AG04449 (cell line): ENCODE measurements around the gene TUBA4A.

Experiments
- CTCF ChIA-PET: fragments of 350-600 bp; formaldehyde crosslinking; extraction: SDS; loops from one replicate; lab custom pipeline; 2021; ENCODE audit warnings: antibody characterized with exemption; lab: Yijun Ruan, JAX
- POLR2A ChIA-PET: fragments of 400-600, 350-600 bp; formaldehyde crosslinking; extraction: SDS; loops from one replicate; lab custom pipeline; 2020; ENCODE audit warnings: antibody characterized with exemption, inconsistent platforms; lab: Yijun Ruan, JAX
- DNase-seq: peaks from one replicate; pipeline ENCODE4 v3.0.0-alpha.2; 2010; ENCODE audit warnings: low read depth, low spot score
- H3K4me3 ChIP-seq: 2 replicates; pipeline ENCODE4 v1.5.1; 2011; ENCODE audit warnings: low read depth, mild to moderate bottlenecking, control low read depth, low read length
- CTCF ChIP-seq: IDR thresholded peaks from one replicate; pipeline ENCODE4 v1.5.1; 2011; ENCODE audit warnings: mild to moderate bottlenecking, moderate library complexity, low read length, control low read depth, inconsistent platforms; ENCODE audit not compliant: insufficient read depth; ENCODE audit errors: missing control alignments

TUBA4A gene

DNA sequence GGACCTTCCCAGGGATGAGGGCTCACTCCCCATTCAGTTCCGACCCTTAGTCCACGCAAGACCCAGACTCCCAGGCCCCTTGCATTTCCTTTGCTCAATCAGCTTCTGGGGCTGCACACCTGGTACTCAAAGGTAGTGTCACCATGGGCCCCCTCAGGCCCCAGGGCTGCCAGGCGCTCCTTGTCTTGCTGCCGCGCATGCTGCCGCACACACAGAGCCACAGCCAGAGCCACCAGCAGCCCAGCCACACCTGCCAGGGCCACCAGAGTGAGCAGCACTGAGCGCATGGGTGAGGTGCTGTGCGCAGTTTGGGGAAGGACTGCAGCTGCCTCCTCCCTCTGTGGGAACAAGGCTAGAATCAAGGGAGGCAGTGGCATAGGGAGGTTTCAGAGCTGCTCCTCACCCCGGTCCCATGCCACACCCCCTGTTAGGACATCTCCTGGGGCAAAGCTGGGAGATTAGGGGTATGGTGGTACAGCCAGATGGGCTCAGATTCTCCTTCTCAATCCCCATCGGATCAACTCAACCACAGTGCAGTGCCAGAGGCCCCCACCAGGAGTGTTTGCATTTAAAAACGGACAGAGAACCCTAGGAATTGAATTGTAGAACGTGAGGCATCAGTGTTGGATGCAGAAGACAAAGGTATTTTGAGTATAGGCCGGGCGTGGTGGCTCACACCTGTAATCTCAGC lies 44.2 kb upstream of the TUBA4A start:
- ChIA-PET CTCF (interaction anchor here (0.8 to 22.1 kb wide), 18 partner anchors 6 to 267 kb away, joined by 3 to 691 read pairs (median 6); partner anchors contain the start of genes ANKZF1, ATG9A, CNPPD1 and DNAJB2), POLR2A (no interaction called here)
- no peak for DNase-seq
- TF ChIP-seq CTCF = peak; percentile 17
- H3K4me3 ChIP-seq = no peak overlapping the region

DNA sequence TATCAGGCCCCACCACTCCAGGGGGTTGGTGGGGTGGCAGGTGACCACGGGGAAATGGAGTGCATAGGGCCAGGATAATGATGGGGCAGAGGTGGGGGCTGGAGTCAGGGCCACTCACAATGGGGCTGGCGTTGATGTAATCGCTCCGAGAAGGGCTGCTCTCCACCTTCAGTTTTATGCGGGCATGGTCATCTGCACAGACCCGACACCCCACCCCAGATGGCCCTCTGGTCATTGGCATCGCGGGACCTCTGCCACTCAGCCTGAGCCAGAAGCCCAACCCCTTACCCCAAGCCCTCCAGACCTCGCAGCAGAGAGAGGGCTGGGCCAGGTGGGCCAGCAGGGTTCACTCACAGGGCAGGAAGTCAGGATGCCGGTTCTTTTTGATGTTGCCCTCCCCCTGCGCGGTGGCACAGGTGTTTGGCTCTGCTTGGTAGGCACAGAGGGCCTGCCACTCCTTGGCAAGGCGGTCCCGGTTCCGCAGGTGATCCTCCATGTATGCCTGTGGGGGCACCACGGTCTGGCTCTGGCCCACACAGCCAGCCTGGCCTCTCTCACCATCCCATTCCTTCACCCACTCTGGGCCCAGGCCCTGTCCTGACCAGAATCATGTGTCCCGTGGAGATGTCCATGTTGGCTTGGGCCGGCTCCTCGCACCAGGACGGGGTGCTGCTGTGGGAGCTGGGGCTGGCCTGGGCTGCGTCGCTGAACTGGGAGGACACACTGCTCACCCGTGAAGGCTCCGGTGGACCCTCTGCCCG lies 43.1 kb upstream of the TUBA4A start:
- no peak for DNase-seq
- H3K4me3 ChIP-seq = no peak overlapping the region
- ChIA-PET CTCF (interaction anchor here (1.4 to 22.1 kb wide), 13 partner anchors 8 to 141 kb away, joined by 3 to 691 read pairs (median 46); partner anchors contain the start of genes ANKZF1, ATG9A, CNPPD1 and DNAJB2), POLR2A (no interaction called here)
- TF ChIP-seq CTCF = no peak

GRCh38 chr2:219296142-219296541 lies 42.4 kb upstream of the TUBA4A start:
- ChIA-PET CTCF (interaction anchor here (0.7 to 22.1 kb wide), 29 partner anchors 9 to 247 kb away, joined by 3 to 691 read pairs (median 14); partner anchors contain the start of genes ABCB6, ANKZF1, ATG9A and CHPF), POLR2A (no interaction called here)
- no peak for TF ChIP-seq CTCF
- DNase-seq = no peak
- no peak overlapping the region for H3K4me3 ChIP-seq

- no peak for DNase-seq
- ChIA-PET POLR2A (interaction anchor here (1.0 to 2.1 kb wide), 6 partner anchors 9 to 135 kb away, joined by 3 to 9 read pairs (median 3); partner anchors contain the start of genes ANKZF1, ATG9A, DNAJB2 and GLB1L), CTCF (interaction anchor here (0.6 to 22.1 kb wide), 80 partner anchors 10 to 1530 kb away, joined by 3 to 691 read pairs (median 5); partner anchors contain the start of genes ABCB6, ANKZF1, ATG9A and CHPF)
- H3K4me3 ChIP-seq = peak overlapping the region; percentile 59
- TF ChIP-seq CTCF = peak; percentile 96
These were observed 40.9 kb upstream of the TUBA4A start for GRCh38 chr2:219294356-219295351.

DNA sequence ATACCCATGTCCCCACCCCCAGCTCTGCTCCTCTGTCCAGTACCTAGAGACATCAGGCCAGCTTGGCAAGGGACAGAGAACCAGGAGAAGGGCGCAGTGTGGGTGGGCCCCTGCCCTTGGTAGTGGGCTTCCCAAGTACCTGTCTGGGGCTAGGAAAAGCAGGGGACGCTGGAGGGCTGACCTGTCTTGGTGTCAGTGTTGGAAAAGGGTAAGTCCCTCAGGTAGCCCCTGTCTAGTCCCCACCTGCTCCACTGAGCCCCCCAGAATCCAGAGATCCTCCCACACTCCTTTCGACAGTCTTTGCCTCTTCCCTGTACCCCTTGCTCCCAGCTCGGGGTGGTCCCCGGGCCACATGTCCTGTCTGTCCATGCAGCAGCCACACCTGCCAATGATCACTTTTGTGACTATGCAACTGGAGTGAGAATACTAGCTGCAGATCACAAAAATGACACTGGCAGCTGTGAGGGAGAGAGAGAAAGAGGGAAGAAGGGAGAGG lies 40.1 kb upstream of the TUBA4A start:
- POLR2A ChIA-PET = interaction anchor here (0.6 to 2.1 kb wide), 2 partner anchors 15 to 120 kb away, joined by 3 to 9 read pairs; partner anchors contain the start of gene DNAJB2
- TF ChIP-seq CTCF = no peak
- DNase-seq = no peak
- CTCF ChIA-PET = interaction anchor here (1.3 to 22.1 kb wide), 22 partner anchors 11 to 236 kb away, joined by 3 to 691 read pairs (median 18); partner anchors contain the start of genes ABCB6, ANKZF1, ATG9A and CNPPD1
- no peak overlapping the region for H3K4me3 ChIP-seq
